GM12872 (cell line): Measurements from ENCODE around the gene PDE2A.

Experiments used
- TF ChIP-seq, protein P1 (sequence below): IDR thresholded peaks from 3 replicates; pipeline ENCODE4 v1.5.1; 2011; ENCODE audit warnings: low read depth, mild to moderate bottlenecking, low read length, moderate library complexity; ENCODE audit not compliant: insufficient read depth

The PDE2A gene

DNA sequence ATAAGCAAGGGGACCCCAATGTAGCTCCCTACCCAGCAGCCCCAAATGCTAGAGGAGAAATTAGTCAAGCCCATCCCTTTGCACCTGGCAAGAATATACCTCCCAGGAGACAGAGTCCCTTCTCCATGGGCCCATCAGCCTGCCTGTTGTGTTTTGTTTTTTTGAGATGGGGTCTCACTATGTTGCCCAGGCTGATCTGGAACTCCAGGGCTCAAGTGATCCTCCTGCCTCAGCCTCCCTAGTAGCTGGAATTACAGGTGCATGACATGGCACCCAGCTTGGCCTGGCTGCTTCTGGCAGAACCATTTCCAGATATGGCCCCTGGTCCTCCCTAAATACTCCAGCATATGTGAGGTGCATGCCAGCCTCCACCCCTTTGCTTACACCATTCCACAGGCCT, 22.1 kb downstream of the PDE2A start:
- TF ChIP-seq, protein P1, sequence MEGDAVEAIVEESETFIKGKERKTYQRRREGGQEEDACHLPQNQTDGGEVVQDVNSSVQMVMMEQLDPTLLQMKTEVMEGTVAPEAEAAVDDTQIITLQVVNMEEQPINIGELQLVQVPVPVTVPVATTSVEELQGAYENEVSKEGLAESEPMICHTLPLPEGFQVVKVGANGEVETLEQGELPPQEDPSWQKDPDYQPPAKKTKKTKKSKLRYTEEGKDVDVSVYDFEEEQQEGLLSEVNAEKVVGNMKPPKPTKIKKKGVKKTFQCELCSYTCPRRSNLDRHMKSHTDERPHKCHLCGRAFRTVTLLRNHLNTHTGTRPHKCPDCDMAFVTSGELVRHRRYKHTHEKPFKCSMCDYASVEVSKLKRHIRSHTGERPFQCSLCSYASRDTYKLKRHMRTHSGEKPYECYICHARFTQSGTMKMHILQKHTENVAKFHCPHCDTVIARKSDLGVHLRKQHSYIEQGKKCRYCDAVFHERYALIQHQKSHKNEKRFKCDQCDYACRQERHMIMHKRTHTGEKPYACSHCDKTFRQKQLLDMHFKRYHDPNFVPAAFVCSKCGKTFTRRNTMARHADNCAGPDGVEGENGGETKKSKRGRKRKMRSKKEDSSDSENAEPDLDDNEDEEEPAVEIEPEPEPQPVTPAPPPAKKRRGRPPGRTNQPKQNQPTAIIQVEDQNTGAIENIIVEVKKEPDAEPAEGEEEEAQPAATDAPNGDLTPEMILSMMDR: no peak

DNA sequence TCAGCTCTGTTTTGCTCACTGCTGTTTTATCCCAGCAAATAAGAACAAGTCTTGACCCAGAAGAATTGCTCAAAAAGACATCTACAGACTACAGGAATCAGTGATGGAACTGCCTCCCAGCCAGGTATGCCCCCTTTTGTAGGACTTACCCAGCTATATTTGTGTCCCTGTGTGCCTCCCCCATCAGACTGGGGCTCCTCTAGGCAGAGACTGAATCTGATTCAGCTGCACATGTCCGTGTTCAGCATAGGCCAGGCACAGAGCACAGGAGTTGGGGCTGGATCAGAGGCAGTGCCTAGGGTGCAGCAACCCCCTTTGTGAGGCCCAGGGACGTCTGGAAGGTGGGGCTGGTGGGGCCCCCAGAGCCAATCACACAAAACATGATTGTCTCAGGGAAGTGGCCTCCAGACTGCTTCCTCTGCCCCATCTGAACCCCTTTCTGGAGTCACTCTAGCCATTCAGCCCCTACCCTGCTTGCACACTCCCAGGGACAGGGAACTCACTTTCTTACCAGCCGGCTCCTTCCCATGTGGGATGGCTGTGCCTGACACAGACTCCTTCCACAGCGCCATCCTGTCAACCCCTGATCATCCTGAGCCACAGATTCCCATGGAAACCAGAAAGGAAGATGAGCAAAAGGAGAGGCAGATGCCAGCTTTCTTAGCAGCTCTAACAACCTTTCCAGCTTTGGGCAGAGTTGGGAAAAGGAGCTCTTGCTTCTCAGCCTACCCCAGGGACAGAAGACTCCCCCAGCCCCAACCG, 24.8 kb downstream of the PDE2A start:
- TF ChIP-seq, protein P1: no peak

DNA sequence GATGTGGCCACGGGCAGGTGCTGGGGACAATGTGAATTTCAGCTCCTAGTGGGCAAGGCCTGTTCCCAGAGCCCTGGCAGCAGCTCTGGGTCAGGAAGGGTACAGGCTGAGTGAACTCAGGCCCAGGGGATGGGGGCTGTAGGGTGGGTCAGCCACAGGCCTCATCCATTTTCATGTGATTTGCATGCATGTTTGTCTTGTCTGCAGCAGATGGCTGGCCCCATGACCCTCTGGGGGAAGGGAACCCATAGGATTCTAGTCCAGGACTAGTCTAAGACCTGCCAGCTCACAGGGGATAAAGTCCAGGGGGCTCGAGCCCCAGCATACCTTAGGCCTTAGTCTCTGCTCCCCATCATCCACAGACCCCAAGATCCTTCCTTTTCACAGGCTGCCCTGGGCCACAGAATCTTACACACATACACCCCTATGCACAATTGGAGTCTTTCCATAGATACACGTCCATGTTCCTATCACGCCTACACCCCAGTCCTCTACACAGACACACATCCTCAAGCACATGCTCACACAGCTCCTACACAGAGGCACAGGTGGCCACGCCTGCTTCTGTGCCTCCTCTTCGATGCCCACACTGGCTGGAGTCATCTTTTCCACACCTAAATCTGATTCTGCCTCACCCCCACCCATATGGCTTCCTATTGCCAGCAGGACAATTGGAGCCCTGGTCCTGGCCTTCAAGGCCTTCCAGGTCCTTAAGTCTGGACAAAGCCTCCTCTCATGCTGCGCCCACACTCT, 25.7 kb downstream of the PDE2A start:
- TF ChIP-seq, protein P1: no peak

DNA sequence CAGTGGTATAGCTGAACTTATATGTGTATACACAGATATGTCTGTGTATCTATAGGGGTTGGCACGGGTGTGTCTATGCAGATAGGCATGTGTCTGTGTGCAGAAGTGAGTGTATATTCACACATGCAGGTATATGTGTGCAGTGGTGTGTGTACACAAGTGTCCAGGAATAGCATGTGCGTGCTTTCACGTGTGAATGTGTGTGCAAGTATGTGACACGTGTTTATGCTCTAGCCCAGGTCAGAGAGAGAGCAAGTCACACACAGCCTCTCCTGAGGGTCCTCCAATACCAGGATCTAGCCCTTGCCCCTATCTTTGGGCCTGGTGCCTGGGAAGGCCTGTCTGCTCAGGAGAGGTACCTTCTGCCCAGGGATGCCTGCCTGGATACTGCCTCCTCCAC, 26.3 kb downstream of the PDE2A start:
- TF ChIP-seq, protein P1: no peak

DNA sequence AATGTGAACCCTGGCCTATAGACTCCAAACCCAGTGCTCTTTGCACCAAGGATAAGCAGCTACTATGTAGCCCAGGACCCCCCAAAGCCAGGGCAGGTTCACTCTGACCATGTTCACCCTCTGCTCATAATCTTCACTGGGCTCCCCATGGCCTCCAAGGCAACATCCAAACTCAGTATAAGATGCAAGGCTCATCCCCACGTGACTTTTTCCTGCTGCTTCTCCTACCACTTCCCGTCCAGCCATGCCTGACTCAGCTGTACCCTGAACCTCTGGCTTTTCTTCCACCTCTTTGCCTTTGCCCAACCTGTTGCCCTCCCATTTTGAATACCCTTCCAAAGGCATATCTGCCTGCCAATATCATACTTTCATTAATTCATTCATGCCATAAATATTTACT, 27.8 kb downstream of the PDE2A start:
- TF ChIP-seq, protein P1: no peak

DNA sequence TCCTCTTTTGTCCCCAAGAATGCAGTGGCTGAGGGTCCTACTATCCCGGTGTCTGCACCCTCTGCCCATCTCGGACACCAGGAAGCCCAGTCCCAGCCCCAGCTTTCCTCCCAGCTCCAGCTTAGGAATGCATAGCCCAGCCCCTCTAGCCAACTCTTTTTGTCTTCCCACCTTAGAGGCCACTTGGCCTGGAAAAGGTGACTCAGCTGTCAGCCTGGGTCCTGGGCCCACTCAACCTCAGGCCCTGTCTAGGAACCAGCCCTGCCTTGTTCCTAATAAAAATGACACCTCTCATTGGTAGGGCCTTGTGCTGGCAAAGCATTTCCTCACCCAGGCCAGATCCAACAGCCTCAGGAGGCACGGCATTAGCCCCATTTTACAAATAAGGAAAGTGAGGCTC, 28.2 kb downstream of the PDE2A start:
- TF ChIP-seq, protein P1: no peak

DNA sequence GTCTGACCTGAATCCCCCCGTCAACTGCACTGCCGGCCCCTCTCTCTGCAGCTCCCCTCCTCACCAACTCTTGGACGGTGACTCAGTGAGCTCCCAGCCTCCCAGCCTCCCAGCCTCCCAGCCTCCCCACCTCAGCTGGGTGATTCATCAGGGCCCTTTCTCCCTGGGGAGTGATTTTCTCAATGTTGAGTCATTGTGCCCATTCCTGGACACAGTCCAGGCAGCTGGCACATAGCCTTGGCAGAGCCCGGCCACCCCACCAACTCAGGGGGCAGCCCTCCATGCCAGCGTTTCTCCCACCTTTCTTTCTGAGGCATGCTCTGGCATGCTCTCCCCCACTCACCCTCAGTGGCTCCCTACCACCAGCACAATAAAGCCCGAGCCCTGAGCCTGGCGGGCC, 30.7 kb downstream of the PDE2A start:
- TF ChIP-seq, protein P1: no peak
